Mucosa of stomach (tissue), 1 donor: Measurements from ENCODE around the gene UNC119B.
"Not testable (repeated sequence)": the region's sequence is repeated elsewhere in the genome, so short reads cannot be mapped to it uniquely, and the experiment has no call there.

Source experiments
- H3K27me3 ChIP-seq: one replicate; pipeline ENCODE4 v1.7.0; 2013; ENCODE audit warnings: mild to moderate bottlenecking, low read length; ENCODE audit not compliant: control insufficient read depth, insufficient read depth
- H3K36me3 ChIP-seq: one replicate; pipeline ENCODE4 v1.7.0; 2013; ENCODE audit warnings: low read length; ENCODE audit not compliant: control insufficient read depth, insufficient read depth
- H3K4me1 ChIP-seq: one replicate; pipeline ENCODE4 v1.7.0; 2013; ENCODE audit warnings: mild to moderate bottlenecking, low read length; ENCODE audit not compliant: control insufficient read depth, insufficient read depth
- H3K4me3 ChIP-seq: one replicate; pipeline ENCODE4 v1.7.0; 2013; ENCODE audit warnings: low read length
- H3K9ac ChIP-seq: one replicate; pipeline ENCODE4 v1.7.0; 2013; ENCODE audit warnings: mild to moderate bottlenecking, low read length, moderate library complexity
- H3K9me3 ChIP-seq: one replicate; pipeline ENCODE4 v1.7.0; 2013; ENCODE audit warnings: mild to moderate bottlenecking, low read length, moderate library complexity; ENCODE audit not compliant: control insufficient read depth
- donor health status: Pancreatic carcinoma.

Gene UNC119B

DNA sequence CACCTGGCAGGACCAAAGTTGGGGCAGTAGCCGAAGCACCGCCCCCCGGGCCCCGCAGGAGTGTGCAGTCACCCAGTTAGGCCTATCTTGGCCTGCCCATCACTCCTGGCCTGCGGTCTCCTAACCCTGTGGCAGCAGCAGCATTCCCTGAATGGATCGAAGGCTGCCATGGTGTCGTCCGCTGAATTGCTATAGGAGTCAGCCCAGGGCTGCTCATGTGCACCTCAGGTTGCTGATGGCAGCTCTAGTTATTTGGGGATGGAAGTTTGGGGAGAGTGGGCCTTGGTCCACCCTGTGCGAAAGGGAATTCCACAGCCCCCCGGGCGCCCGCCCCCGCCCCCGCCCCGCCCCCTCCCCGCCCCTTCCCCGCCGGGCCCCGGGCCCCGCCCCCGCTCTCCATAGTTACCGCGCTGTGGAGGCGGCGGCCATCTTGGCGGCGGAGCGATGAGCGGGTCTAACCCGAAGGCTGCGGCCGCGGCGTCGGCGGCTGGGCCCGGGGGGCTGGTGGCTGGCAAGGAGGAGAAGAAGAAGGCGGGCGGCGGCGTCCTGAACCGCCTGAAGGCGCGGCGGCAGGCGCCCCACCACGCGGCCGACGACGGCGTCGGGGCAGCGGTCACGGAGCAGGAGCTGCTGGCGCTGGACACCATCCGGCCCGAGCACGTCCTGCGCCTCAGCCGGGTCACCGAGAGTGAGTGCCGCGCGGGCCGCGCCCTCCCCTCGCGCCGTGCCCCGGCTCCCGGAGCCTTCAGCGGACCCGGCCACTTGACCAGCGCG is at the start of gene UNC119B:
Gene UNC119B (plus strand): TSS at position 428 of the 774 bp plus-strand sequence. CDS start 17 bp downstream, at position 445.
- no peaks in the 10 kb centered on the region for H3K9me3 ChIP-seq
- peak within 1 kb of the TSS; percentile 57 for H3K4me3 ChIP-seq
- H3K27me3 ChIP-seq, result no peaks in the 10 kb centered on the region
- H3K36me3 ChIP-seq, result no peaks in the 10 kb centered on the region
- H3K9ac ChIP-seq, result peak within 1 kb of the TSS; percentile 80
- H3K4me1 ChIP-seq, result peaks cover 14% of the 10 kb centered on the region

DNA sequence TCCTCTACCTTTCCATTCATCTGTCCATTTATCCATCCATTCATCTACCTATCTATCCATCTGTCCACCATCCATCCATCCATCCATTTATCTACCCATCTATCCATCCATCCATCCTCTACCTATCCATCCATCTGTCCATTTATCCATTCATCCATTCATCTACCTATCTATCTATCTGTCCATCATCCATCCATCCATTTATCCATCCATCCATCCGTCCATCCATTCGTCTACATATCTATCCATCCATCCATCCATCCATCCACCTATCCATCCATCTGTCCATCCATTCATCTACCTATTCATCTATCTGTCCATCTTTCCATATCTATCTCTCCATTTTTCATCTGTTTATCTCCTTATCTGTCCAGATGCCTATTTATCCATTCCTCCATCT is 48.8 kb upstream of the UNC119B start:
- Histone ChIP-seq H3K9ac (no peak overlapping the region), H3K27me3 (no peaks in the 10 kb centered on the region), H3K9me3 (no peaks in the 10 kb centered on the region), H3K4me3 (no peak overlapping the region), H3K4me1 (no peaks in the 10 kb centered on the region), H3K36me3 (no peaks in the 10 kb centered on the region)

DNA sequence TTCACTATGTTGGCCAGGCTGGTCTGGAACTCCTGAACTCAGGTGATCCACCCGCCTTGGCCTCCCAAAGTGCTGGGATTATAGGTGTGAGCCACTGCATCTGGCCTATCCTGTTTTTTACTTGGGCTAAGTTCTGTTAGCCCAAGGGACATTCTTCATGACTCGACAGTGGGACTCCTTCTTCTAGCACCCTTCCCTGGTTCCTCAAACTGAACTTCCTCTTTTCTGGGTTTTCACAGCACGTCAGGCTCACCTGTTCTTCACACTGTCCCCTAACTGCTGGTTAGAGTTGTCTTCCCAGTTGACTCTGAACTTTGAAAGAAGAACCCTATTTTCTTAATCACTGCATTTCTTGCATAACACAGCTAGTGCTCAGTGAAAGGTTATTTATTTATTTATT is 47.4 kb upstream of the UNC119B start:
- no peaks in the 10 kb centered on the region for H3K4me1 ChIP-seq
- H3K9me3 ChIP-seq, result no peaks in the 10 kb centered on the region
- no peak overlapping the region for H3K9ac ChIP-seq
- H3K27me3 ChIP-seq, result no peaks in the 10 kb centered on the region
- no peaks in the 10 kb centered on the region for H3K36me3 ChIP-seq
- no peak overlapping the region for H3K4me3 ChIP-seq

DNA sequence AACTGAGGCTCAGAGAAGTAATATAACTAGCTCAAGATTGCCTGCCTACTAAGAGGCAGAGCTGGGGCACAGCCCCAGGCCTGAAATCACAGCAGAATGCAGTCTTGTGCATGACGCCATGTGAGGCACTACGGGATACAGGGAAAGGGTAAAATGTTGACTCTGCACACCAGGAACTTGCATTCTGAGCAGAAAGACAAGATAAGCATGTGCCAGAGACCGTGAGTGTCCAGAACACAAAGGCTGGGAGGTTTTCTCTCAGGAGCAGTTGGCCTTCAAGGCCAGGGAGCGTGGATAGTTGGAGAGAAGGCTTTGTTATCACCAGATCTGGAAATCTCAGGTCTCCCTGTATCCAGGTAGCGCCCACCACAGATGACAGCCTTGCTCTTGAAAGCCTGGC is 46.5 kb upstream of the UNC119B start:
- no peak overlapping the region for H3K4me3 ChIP-seq
- peaks cover under 1% of the 10 kb centered on the region for H3K4me1 ChIP-seq
- no peaks in the 10 kb centered on the region for H3K36me3 ChIP-seq
- H3K9me3 ChIP-seq, result no peaks in the 10 kb centered on the region
- H3K27me3 ChIP-seq, result no peaks in the 10 kb centered on the region
- H3K9ac ChIP-seq, result no peak overlapping the region

DNA sequence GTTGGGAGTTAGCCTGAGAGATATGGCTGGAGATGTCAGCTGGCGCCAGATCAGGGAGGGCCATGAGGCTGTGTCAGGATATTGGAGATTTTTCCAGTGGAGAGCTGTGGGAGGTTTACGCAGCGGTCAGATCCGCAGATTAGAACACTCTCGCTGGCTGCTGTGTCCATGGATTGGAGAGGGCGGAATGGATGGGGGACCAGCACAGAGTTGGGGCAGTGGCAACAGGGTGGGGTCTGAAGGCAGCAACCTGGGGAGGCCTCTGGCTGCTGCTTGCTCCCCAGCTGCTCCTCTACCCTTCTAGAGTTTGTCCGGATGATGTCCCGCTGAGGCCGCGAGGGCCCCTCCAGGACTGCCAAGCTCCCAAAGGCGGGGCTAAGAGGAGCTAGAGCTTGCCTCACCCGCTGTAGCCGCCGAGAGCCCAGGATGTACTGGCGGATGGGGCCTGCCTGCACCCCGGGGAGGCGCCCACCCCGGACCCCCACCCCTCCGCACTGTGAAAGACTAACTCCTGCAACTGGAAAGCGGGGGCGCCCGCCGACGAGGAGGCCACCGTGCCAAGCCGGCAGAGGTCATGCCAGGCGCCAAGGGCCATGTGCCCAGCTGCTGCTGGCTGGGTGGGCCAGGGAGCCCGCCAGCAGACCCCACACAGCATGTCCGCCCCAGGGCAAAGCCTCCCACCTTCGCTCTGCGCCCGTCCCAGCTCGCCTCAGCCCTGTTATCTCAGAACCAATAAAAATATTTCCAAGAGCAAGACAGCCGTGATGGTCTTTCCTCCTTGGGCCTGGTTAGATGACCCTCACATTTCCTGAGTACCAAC is 43.5 kb upstream of the UNC119B start:
- peaks cover 8% of the 10 kb centered on the region for H3K4me1 ChIP-seq
- H3K36me3 ChIP-seq, result no peaks in the 10 kb centered on the region
- H3K4me3 ChIP-seq, result no peak overlapping the region
- no peak overlapping the region for H3K9ac ChIP-seq
- no peaks in the 10 kb centered on the region for H3K9me3 ChIP-seq
- no peaks in the 10 kb centered on the region for H3K27me3 ChIP-seq

DNA sequence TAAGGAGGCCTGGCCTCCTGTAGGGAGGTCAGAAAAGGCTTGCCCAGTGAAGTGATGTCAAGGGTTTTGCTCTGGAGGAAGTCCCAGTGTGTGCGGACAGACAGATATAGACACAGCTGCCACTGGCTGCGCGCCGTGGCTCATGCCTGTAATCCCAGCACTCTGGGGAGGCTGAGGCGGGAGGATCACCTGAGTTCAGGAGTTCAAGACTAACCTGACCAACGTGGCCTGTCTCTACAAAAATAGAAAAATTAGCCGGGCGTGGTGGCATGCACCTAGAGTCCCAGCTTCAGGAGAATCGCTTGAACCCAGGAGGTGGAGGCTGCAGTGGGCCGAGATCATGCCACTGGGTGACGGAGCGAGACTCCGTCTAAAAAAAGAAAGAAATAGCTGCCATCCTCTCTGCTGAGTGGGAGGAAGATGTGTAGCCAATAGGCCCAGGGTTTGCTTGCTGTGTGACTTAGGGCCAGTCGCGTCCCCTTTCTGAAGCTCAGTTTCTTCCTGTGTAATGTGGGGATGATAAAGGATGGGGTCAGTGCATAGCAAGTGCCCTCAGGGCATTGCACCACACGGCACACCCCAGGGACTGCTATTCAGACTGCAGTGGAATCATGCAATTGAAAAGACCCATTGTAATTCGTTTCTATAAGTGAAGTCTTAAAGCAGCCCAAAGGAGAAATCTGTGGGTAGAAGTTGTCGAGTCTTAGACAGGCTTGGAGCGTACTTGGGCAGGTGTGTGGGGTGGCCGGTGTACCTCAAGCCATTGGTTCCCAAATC is 42.0 kb upstream of the UNC119B start:
- no peak overlapping the region for H3K4me3 ChIP-seq
- no peaks in the 10 kb centered on the region for H3K9me3 ChIP-seq

DNA sequence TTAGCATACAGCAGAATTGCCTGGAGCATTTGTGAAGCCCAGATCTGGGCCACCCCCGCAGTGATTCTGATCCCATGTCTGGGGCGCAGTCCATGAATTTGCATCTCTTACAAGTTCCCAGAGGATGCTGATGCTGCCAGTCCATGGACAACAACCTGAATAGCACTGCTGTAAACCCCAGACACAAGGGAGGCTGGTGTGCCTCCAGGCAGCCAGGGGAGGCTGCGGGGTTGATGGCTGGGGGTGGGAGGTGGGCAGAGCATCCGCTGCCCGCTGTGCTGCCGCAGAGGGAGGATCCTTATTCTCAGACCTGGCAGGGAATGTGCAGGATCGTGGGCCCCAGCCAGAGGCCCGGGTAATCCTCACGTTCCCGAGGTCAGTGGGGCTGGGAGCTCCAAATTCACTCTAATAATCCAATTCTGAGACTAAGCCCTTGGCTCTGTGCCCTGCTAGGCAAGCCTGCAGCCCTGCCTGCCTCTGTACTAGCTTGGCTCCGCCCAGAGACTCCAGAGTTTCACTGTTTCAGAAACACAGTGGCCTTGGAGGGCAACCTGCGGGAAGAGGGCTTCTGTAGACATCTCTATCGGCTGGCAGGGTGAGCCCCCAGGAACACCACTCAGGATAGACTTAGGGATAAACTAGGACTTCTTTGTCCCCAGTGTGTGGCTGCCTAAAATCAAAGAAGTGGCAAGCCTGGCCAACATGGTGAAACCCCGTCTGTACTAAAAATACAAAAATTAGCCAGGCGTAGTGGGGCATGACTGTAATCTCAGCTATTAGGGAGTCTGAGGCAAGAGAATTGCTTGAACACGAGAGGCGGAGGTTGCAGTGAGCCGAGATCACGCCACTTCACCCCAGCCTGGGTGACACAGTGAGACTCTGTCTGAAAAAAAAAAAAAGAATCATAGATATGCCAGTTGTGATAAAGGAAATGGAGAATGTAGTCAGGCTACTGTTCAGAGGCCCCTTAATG is 41.1 kb upstream of the UNC119B start:
- no peaks in the 10 kb centered on the region for H3K27me3 ChIP-seq
- no peak overlapping the region for H3K4me3 ChIP-seq
- peaks cover 8% of the 10 kb centered on the region for H3K4me1 ChIP-seq
- H3K9ac ChIP-seq, result peak overlapping the region; percentile 56
- no peaks in the 10 kb centered on the region for H3K36me3 ChIP-seq
- no peaks in the 10 kb centered on the region for H3K9me3 ChIP-seq

More for the DNA sequence above, 42.0 kb upstream of the UNC119B start:
- H3K9ac ChIP-seq, result no peak overlapping the region
- H3K36me3 ChIP-seq, result no peaks in the 10 kb centered on the region
- H3K27me3 ChIP-seq, result no peaks in the 10 kb centered on the region
- peaks cover 8% of the 10 kb centered on the region for H3K4me1 ChIP-seq

DNA sequence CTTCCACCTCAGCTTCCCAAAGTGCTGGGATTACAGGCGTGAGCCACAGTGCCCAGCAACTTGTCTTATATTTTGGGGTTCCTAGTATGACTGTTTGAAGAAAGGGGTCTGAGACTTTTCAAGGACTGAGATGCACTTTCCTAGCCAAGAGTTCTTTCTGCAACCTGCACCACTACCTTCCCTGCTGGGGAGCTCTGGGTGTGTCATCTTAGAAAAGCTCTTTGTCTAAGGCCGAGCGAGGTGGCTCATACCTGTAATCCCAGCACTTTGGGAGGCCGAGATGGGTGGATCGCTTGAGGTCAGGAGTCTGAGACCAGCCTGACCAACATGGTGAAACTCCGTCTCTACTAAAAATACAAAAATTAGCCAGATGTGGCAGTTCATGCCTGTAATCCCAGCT is 40.0 kb upstream of the UNC119B start:
- H3K4me3 ChIP-seq, H3K9ac ChIP-seq, H3K4me1 ChIP-seq, H3K27me3 ChIP-seq, H3K36me3 ChIP-seq, H3K9me3 ChIP-seq: not testable (repeated sequence)

DNA sequence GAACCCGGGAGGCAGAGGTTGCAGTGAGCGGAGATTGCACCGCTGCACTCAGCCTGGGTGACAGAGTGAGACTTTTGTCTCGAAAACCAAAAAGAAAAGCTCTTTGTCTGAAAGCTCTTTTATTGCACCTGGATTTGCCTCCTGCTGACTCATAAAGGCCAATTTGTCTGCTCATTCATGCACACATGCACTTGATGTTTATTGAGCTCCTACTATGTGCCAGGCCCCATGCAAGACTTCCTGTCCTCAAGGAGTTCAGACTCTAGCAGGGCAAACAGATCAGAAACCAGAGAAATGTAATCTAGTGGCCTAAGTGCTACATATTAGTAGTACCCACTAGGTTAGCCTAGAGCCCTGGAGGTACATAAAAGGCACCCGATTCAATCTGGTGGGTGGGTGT is 39.6 kb upstream of the UNC119B start:
- H3K27me3 ChIP-seq, result no peaks in the 10 kb centered on the region
- H3K4me3 ChIP-seq, result no peak overlapping the region
- H3K36me3 ChIP-seq, result no peaks in the 10 kb centered on the region
- no peak overlapping the region for H3K9ac ChIP-seq
- no peaks in the 10 kb centered on the region for H3K9me3 ChIP-seq
- H3K4me1 ChIP-seq, result peaks cover 8% of the 10 kb centered on the region

DNA sequence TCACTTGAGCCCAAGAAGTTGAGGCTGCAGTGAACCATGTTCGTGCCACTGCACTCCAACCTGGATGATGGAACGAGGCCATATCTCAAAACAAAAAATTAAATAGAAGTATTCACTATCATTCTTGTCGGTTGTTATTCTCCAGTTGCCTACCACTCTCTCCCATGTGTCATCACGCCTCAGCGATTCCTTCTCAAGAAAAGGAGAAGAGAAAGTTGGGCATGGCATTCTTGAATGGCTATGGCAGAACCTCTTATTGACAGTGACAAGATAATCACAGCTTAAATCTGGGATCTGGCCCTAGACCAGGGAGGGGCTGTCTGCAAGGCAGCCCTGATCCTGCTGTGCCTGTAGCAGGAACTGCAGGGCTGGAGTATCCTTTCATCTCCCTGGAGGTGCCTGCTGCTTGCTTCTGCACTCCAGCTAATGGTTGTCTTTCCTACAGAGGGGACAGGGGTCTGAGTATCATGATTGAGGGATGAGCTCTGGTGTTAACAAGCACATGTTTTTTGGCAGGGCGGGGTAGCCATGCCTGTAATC is 36.1 kb upstream of the UNC119B start:
- no peaks in the 10 kb centered on the region for H3K9me3 ChIP-seq
- H3K4me1 ChIP-seq, result peaks cover 4% of the 10 kb centered on the region
- no peak overlapping the region for H3K9ac ChIP-seq
- no peak overlapping the region for H3K4me3 ChIP-seq
- no peaks in the 10 kb centered on the region for H3K27me3 ChIP-seq
- H3K36me3 ChIP-seq, result no peaks in the 10 kb centered on the region
